Tibial nerve (tissue), 3 donors: Measurements from ENCODE around the gene H2BK1.

ENCODE experiments used
- POLR2A ChIP-seq, 2 donors: fragments of 450-650 bp; IDR thresholded peaks; one replicate each; pipeline ENCODE4 v1.6.1; 2017; ENCODE audit warnings: antibody characterized with exemption in 2 of 2, mild to moderate bottlenecking in 2 of 2, moderate library complexity in 2 of 2
- TF ChIP-seq, protein P1 (sequence below), 5 experiments: fragments of 200-600 bp in 3 of 5; fragments of 450-650 bp in 2 of 5; sonication (generic) in 3 of 5; IDR thresholded peaks; one replicate each; pipeline ENCODE4 v1.5.1; 2016 to 2019; ENCODE audit warnings: antibody characterized with exemption in 5 of 5, mild to moderate bottlenecking in 3 of 5, moderate library complexity in 2 of 5

DNA sequence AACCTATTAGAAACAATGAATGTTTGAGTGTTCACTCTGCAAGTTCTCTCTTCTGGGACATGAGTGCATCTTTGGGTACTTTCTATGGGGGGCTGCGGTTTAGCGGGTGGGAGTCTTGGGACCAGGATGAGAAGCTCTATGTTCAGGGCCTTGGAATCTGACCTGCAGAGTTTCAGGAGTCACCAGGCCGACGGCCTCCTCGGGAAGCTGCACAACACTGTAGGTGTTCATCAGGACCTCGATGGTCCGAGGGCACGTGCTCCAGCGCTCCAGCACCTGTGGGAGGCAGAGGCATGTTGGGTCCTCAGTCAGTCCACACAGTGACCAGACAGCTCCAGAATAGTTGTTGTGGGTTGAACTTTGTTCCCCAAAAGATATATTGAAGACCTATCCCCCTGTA is 33.9 kb downstream of the H2BK1 start:
- TF ChIP-seq, protein P1, sequence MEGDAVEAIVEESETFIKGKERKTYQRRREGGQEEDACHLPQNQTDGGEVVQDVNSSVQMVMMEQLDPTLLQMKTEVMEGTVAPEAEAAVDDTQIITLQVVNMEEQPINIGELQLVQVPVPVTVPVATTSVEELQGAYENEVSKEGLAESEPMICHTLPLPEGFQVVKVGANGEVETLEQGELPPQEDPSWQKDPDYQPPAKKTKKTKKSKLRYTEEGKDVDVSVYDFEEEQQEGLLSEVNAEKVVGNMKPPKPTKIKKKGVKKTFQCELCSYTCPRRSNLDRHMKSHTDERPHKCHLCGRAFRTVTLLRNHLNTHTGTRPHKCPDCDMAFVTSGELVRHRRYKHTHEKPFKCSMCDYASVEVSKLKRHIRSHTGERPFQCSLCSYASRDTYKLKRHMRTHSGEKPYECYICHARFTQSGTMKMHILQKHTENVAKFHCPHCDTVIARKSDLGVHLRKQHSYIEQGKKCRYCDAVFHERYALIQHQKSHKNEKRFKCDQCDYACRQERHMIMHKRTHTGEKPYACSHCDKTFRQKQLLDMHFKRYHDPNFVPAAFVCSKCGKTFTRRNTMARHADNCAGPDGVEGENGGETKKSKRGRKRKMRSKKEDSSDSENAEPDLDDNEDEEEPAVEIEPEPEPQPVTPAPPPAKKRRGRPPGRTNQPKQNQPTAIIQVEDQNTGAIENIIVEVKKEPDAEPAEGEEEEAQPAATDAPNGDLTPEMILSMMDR (IDR thresholded peaks at IDR 0.05) = no peak
- TF ChIP-seq POLR2A (IDR thresholded peaks at IDR 0.05) = no peak
